Right atrium auricular region (tissue), 2 donors: ENCODE data around the gene TTI1. TPM values are rescaled to one million over a fixed set of nuclear protein-coding genes. Genes with fewer than 3 reads are reported as not detected.

Experiments
- DNase-seq: peaks from one replicate; pipeline ENCODE4 v3.0.0-alpha.2; 2019; ENCODE audit warnings: low spot score
- H3K27ac ChIP-seq, 2 donors: fragments of 200-600 bp; sonication (generic); 1 replicate in 1 of 2; 2 replicates in 1 of 2; pipeline ENCODE4 v1.5.1; 2016 to 2019
- H3K27me3 ChIP-seq, 2 donors: fragments of 200-600 bp; sonication (generic); one replicate each; pipeline versions ENCODE4 v1.5.1 to v1.6.0; 2017 to 2019
- H3K36me3 ChIP-seq: fragments of 200-600 bp; sonication (generic); one replicate; pipeline ENCODE4 v1.5.1; 2016
- H3K4me1 ChIP-seq, 2 donors: fragments of 200-600 bp; sonication (generic); one replicate each; pipeline versions ENCODE4 v1.5.1 to v1.6.0; 2017 to 2019
- H3K4me3 ChIP-seq, 2 donors: fragments of 200-600 bp; sonication (generic); 1 replicate in 1 of 2; 2 replicates in 1 of 2; pipeline ENCODE4 v1.5.1; 2017 to 2019; ENCODE audit warnings: mild to moderate bottlenecking in 1 of 2, moderate library complexity in 1 of 2
- H3K9me3 ChIP-seq, 2 donors: fragments of 200-600 bp; sonication (generic); one replicate each; pipeline ENCODE4 v1.5.1; 2019
- CTCF ChIP-seq, 2 donors: fragments of 200-600 bp; sonication (generic); IDR thresholded peaks; one replicate each; pipeline ENCODE4 v1.5.1; 2019; ENCODE audit warnings: antibody characterized with exemption in 2 of 2
- total RNA-seq, 2 donors: library from RNA; depleted of rRNA; stranded (reverse); fragments of >200 nt; gene quantifications; one replicate each; pipeline ENCODE4 v1.1.0, GENCODE V29; 2016

TTI1 gene
- total RNA-seq, 2 donors from 2014 or later = 10.8 to 11.5 TPM

GRCh38 chr20:37943501-37944455 lies 89.5 kb downstream of the TTI1 start:
- no peaks in the 10 kb centered on the region for H3K9me3 ChIP-seq
- H3K4me1 ChIP-seq = no peaks in the 10 kb centered on the region
- H3K27ac ChIP-seq = no peak overlapping the region
- no peaks in the 10 kb centered on the region for H3K36me3 ChIP-seq
- H3K27me3 ChIP-seq = no peaks in the 10 kb centered on the region
- DNase-seq = peak; percentile 38
- no peak overlapping the region for H3K4me3 ChIP-seq
- TF ChIP-seq CTCF (IDR thresholded peaks at IDR 0.05) = no peak

- no peaks in the 10 kb centered on the region for H3K4me1 ChIP-seq
- no peaks in the 10 kb centered on the region for H3K36me3 ChIP-seq
- no peak for TF ChIP-seq CTCF (IDR thresholded peaks at IDR 0.05)
- no peaks in the 10 kb centered on the region for H3K27me3 ChIP-seq
- DNase-seq = peak; percentile 51
- no peak overlapping the region for H3K4me3 ChIP-seq
- no peak overlapping the region for H3K27ac ChIP-seq
- no peaks in the 10 kb centered on the region for H3K9me3 ChIP-seq
These were observed 90.2 kb downstream of the TTI1 start for GRCh38 chr20:37943033-37943432.

- no peaks in the 10 kb centered on the region for H3K9me3 ChIP-seq
- H3K27ac ChIP-seq = no peak overlapping the region
- H3K4me1 ChIP-seq = no peaks in the 10 kb centered on the region
- no peak overlapping the region for H3K4me3 ChIP-seq
- no peaks in the 10 kb centered on the region for H3K36me3 ChIP-seq
- no peak for DNase-seq
- TF ChIP-seq CTCF (IDR thresholded peaks at IDR 0.05) = no peak
- no peaks in the 10 kb centered on the region for H3K27me3 ChIP-seq
These were observed 91.3 kb downstream of the TTI1 start for GRCh38 chr20:37941992-37942391.

- Histone ChIP-seq H3K27me3 (no peaks in the 10 kb centered on the region), H3K4me3 (no peak overlapping the region), H3K36me3 (no peaks in the 10 kb centered on the region), H3K9me3 (no peaks in the 10 kb centered on the region), H3K27ac (no peak overlapping the region), H3K4me1 (no peaks in the 10 kb centered on the region)
- no peak for DNase-seq
- TF ChIP-seq CTCF (IDR thresholded peaks at IDR 0.05) = no peak
These were observed 91.9 kb downstream of the TTI1 start for GRCh38 chr20:37941332-37941731.

GRCh38 chr20:37940858-37941257 lies 92.4 kb downstream of the TTI1 start:
- Histone ChIP-seq H3K36me3 (no peaks in the 10 kb centered on the region), H3K9me3 (no peaks in the 10 kb centered on the region), H3K4me1 (no peaks in the 10 kb centered on the region), H3K27me3 (no peaks in the 10 kb centered on the region), H3K27ac (no peak overlapping the region), H3K4me3 (no peak overlapping the region)
- no peak for DNase-seq
- no peak for TF ChIP-seq CTCF (IDR thresholded peaks at IDR 0.05)
